ENCODE results near the gene TEX19. TPM values are rescaled to one million over a fixed set of nuclear protein-coding genes. Genes with fewer than 3 reads are reported as not detected.

Gene TEX19
- total and polyA plus RNA-seq, 2 of the 4 experiments (the other 2 are of a cell fraction) = under 0.01 to 0.03 TPM

DNA sequence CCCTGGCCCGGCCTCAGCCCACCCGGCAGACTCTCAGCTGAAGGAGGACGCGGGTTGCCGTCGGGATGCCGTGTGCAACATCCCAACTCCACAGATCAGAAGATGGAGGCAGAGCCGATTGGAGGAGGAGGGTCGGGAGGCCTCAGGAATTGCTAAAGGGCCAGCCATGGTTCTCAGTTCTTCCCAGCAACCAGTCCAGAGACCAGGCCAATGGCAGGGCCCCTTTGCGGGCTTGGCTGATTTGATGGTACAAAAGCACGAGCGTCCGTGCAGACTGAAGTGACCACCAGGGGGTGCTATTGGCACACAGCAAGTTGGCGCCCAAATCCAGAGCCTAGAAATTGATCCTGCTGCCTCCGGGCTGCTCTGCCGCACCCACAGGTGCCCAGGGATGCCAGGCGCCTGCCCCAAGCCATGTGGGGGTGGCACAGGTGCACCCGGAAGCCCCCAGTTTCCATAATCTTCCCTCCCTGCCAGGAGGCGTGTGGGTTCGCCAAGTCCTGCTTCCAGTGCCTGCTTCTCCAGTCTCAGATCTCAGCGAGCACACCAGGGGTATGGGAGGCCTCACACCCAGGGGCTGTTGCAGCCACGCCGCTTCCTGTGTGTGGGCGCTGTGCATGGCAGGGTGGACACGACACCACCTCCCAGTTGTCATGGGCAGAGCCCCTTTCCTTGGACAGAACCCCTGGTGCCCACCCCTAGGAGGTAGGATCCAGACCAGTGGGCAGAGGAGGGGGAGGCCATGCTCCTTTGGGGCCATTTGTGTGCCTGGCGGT is 7.1 kb upstream of the TEX19 start:
- ATAC-seq (ENCODE audit: low read depth) = peak; percentile 93
- peaks cover 29% of the 10 kb centered on the region for H3K27me3 ChIP-seq (ENCODE audit: control insufficient read depth, insufficient read depth, low read length)
- H2BK15ac ChIP-seq (ENCODE audit: low read depth, low read length) = no peak overlapping the region
- no peaks in the 10 kb centered on the region for H3K79me1 ChIP-seq (ENCODE audit: low read depth in 1 of 2, low read length in 2 of 2)
- in situ Hi-C loops (cut with MboI; ENCODE audit: low sequenced_read_pairs) (loop anchor here (5.0 to 10.0 kb wide), 3 partner anchors 55 to 423 kb away; no protein-coding TSS in a partner anchor), intact Hi-C loops (cut with micrococcal nuclease) (loop anchor here (1.0 kb wide), 3 partner anchors 62 to 200 kb away; no protein-coding TSS in a partner anchor), dilution Hi-C loops (cut with HindIII; ENCODE audit: low sequenced_read_pairs, unreplicated experiment) (no loop called here)
- H3K4me1 ChIP-seq (ENCODE audit: control insufficient read depth, insufficient read depth, low read length) = peaks cover 5% of the 10 kb centered on the region; the same call in 1 of the 2 replicates
- no peak overlapping the region for H4K5ac ChIP-seq (ENCODE audit: low read depth, low read length)
- H3K4me3 ChIP-seq (ENCODE audit: insufficient read depth, low read depth, low read length) = no peak overlapping the region
- no peak overlapping the region for H3K27ac ChIP-seq (ENCODE audit: insufficient read depth, low read length)
- ChIA-PET POLR2A (ENCODE audit: unreplicated experiment) (no interaction called here), CTCF (no interaction called here)
- no peak overlapping the region for H2BK5ac ChIP-seq (ENCODE audit: low read depth, low read length, poor library complexity, severe bottlenecking)
- H3K9ac ChIP-seq (ENCODE audit: low read depth, low read length) = no peak overlapping the region
- DNase-seq = peak; percentile 84
- H3K4ac ChIP-seq (ENCODE audit: low read depth, low read length) = no peak overlapping the region
- no peak overlapping the region for H2BK120ac ChIP-seq (ENCODE audit: low read depth, low read length)
- peak overlapping the region; percentile 82 for H2AFZ ChIP-seq (replicated peaks; ENCODE audit: low read length, poor library complexity)
- H2AK9ac ChIP-seq (replicated peaks; ENCODE audit: low read depth, low read length, poor library complexity) = no peak overlapping the region
- H2AK5ac ChIP-seq (ENCODE audit: low read depth, low read length) = no peak overlapping the region
- no peaks in the 10 kb centered on the region for H3K9me1 ChIP-seq (ENCODE audit: insufficient read depth, low read length)
- WGBS, 2 experiments (ENCODE audit: extremely low coverage in 2 of 2, insufficient read length in 1 of 2) = 26% methylated on average over 11 of the region's 26 CpGs; no CpG with 5 or more reads in 1 of the 2 experiments
- H3K18ac ChIP-seq (ENCODE audit: low read depth, low read length) = no peak overlapping the region
- no peak overlapping the region for H3K23ac ChIP-seq (ENCODE audit: low read depth, low read length)
- no peaks in the 10 kb centered on the region for H3K36me3 ChIP-seq (ENCODE audit: control insufficient read depth, insufficient read depth, low read length)
- H3K56ac ChIP-seq (ENCODE audit: extremely low read depth, insufficient read depth, low read length) = no peak overlapping the region
- no peaks in the 10 kb centered on the region for H3K9me3 ChIP-seq (ENCODE audit: control insufficient read depth, insufficient read depth, low read length)
- H4K91ac ChIP-seq (ENCODE audit: insufficient read depth, low read depth, low read length) = no peak overlapping the region
- H4K20me1 ChIP-seq (ENCODE audit: insufficient read depth, low read length) = peaks cover 7% of the 10 kb centered on the region; the same call in 1 of the 2 replicates
- no peak overlapping the region for H2BK20ac ChIP-seq (ENCODE audit: low read depth, low read length)
- no TSS peak for BruUV-seq (replicated peaks)
- H3K4me2 ChIP-seq (ENCODE audit: low read depth, low read length) = no peak overlapping the region
- H3K14ac ChIP-seq (replicated peaks; ENCODE audit: low read depth, low read length) = no peak overlapping the region
- no peak overlapping the region for H4K8ac ChIP-seq (ENCODE audit: low read depth in 2 of 2, low read length in 2 of 2)
- TF ChIP-seq MAZ (IDR thresholded peaks at IDR 0.05; ENCODE audit: borderline replicate concordance, low read depth, low read length) (peak; percentile 32; the same call in 1 of the 2 replicates), POLR2A (IDR thresholded peaks at IDR 0.05; ENCODE audit: low read depth, low read length) (0 out of 2 replicates have a peak, but pooled peaks have one; percentile 26), FOS (IDR thresholded peaks at IDR 0.05; ENCODE audit: low read depth, low read length) (no peak), RCOR1 (IDR thresholded peaks at IDR 0.05; ENCODE audit: insufficient replicate concordance, low read length) (no peak), NFE2L2 (IDR thresholded peaks at IDR 0.05; ENCODE audit: low read depth, low read length) (no peak), MXI1 (IDR thresholded peaks at IDR 0.05; ENCODE audit: borderline replicate concordance, low read depth, low read length) (no peak), RAD21 (IDR thresholded peaks at IDR 0.05; ENCODE audit: low read length) (peak; percentile 94), RFX5 (IDR thresholded peaks at IDR 0.05; ENCODE audit: low read depth, low read length) (peak; percentile 91), MAFK (IDR thresholded peaks at IDR 0.05; ENCODE audit: low read depth, low read length) (no peak), SMC3 (IDR thresholded peaks at IDR 0.05; ENCODE audit: low read depth, low read length) (peak; percentile 91), CHD1 (IDR thresholded peaks at IDR 0.05; ENCODE audit: low read depth, low read length) (no peak), CTCF (conservative IDR thresholded peaks at IDR 0.05; ENCODE audit: low read depth, low read length) (peak; percentile 93), CEBPB (IDR thresholded peaks at IDR 0.05; ENCODE audit: low read depth, low read length) (no peak)
- TF ChIP-seq, protein P1, sequence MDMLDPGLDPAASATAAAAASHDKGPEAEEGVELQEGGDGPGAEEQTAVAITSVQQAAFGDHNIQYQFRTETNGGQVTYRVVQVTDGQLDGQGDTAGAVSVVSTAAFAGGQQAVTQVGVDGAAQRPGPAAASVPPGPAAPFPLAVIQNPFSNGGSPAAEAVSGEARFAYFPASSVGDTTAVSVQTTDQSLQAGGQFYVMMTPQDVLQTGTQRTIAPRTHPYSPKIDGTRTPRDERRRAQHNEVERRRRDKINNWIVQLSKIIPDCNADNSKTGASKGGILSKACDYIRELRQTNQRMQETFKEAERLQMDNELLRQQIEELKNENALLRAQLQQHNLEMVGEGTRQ (IDR thresholded peaks at IDR 0.05; ENCODE audit: low read depth, low read length) = no peak
- TF ChIP-seq, protein P2, sequence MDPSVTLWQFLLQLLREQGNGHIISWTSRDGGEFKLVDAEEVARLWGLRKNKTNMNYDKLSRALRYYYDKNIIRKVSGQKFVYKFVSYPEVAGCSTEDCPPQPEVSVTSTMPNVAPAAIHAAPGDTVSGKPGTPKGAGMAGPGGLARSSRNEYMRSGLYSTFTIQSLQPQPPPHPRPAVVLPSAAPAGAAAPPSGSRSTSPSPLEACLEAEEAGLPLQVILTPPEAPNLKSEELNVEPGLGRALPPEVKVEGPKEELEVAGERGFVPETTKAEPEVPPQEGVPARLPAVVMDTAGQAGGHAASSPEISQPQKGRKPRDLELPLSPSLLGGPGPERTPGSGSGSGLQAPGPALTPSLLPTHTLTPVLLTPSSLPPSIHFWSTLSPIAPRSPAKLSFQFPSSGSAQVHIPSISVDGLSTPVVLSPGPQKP (IDR thresholded peaks at IDR 0.05; ENCODE audit: borderline replicate concordance, low read depth, low read length) = no peak

Measured in IMR-90 (cell line).